Stimulated activated CD8-positive, alpha-beta memory T cell treated with anti-CD3 and anti-CD28 coated beads, Interleukin-15, amount 100 ng/mL, for 4 hours (primary cell): ENCODE data around the gene DELE1.
A peak's percentile ranks its signal among the peaks of the same experiment; 100 is the strongest.

Experiments used
- DNase-seq, 2 donors: peaks; one replicate each; pipeline ENCODE4 v3.0.0-alpha.2; 2020; ENCODE audit warnings: low read depth in 2 of 2

The DELE1 gene, protein sequence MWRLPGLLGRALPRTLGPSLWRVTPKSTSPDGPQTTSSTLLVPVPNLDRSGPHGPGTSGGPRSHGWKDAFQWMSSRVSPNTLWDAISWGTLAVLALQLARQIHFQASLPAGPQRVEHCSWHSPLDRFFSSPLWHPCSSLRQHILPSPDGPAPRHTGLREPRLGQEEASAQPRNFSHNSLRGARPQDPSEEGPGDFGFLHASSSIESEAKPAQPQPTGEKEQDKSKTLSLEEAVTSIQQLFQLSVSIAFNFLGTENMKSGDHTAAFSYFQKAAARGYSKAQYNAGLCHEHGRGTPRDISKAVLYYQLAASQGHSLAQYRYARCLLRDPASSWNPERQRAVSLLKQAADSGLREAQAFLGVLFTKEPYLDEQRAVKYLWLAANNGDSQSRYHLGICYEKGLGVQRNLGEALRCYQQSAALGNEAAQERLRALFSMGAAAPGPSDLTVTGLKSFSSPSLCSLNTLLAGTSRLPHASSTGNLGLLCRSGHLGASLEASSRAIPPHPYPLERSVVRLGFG

DNA sequence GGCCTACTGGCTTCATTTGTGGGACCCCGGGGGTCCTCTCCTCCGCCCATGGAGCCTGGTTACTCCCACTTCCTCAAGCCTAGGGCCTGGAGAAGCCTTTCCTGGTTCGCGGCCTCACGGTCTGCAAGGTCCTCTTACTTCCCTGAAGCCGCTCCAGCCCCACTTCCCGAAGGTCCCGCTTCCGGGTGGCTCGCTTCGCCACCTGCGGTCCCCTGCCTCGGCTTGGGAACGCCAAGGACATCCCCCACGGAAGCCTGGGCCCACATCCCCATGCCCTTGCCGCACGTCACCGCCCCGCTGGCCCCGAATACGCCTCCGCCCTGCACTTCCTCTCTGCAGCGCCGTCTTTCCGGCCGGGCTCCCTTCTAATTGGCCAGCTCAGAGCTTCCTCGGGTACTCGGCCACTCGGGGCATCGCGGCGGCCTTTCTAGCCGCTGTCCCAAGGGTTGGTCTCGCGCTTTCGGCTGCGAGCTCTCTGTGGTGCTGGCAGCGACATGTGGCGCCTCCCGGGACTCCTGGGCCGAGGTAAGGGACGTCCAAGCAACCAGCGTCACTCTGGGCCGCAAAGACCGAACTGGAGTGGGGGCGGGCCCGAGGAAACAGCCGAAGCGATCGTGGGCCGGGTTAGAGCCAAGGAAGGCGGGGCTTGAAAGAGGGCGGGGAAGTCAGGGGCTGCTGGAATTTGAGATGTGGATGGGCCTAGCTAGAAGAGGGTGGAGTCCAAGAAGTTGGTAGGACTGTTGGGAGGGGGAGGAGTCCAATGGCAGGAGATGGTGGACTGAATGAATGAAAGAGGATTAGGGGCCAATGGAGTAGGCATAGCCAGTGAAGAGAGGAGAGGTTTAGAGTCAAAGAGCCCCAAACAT lies at the start of gene DELE1:
DELE1 (plus strand) TSS at position 424 of the 866 bp plus-strand sequence; CDS start at position 495, 71 bp downstream.
- DNase-seq, result peak; percentile 80 to 89

DNA sequence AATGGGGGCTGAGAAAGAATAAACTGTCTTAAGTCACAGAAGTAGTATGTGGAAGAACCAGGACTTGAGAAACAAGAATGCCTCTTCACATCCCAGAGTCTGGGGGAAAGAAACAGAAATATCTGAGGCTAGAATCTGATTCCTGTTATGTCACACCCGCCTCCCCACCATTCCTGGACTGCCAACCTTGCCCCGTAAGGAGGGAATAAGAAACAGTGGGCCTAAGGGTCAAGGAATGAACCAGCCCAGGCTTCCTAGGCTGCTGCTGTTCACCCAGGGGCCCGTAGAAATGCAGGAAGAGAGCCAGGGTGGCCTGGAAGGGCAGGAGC lies 49.8 kb upstream of the DELE1 start:
- DNase-seq, result no peak

DNA sequence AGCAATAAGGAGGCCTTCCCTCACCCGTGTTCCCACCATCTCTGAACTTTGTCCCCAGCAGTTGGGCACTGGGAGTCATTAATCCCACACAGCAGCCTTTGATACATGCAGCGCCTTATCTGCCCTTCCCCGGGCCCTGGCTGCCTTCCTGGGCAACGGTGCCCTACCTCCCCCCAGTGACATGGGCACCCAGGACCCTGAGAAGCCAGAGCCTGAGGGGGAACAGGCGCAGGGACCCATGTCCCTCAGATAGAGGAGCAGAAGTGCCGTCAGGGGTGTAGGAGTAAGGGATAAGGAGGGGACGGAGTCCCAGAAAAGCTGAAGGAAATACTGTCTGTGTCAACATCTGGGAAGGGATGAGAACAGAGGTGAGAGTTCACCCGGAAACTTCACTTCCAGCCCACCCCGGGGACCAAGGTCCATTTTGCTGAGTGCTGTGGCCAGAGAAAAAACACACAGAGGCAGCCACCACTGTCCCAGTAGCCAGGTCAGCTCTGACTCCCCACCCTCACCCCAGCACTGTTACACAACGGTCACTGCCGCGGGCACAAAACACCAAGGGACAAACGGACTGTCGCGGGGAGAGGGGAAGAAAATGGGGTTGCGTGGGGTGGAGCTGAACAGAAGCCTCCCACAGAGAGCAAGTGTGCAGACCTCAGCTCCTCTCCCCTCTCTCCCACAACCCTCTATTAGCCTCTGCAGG lies 49.3 kb upstream of the DELE1 start:
- no peak for DNase-seq

DNA sequence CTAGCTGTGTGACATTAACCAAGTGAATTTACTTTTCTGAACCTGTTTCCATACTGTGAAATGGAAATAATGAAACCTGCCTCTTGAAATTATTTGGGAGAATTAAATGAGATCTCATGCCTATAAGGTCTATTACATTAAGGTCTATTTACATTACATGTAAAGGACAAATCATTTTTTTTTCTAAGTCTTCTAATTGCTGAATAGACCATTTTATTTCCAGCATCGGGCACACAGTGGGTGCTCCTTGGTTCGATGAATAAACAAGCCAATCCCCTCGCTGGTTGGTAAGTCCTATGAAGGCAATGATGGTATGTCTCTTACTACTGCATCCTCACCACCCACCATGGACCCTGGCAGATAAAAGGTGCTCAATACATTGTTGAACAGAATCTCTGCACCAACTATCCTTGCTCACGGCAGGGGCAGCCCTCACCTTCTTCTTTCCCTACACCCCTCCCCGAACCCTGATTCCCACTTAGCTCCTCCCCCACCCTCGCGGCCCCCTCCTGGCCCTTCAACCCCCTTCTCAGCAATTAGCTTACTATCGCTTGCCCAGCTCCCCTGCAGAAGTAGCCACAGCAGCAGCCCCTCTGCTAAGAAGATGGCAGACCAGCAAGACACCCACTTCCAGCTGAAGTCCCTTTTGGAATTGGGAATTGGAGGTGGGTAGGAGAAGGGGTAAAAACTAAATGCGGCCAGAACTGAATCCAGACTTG lies 48.5 kb upstream of the DELE1 start:
- DNase-seq, result no peak

DNA sequence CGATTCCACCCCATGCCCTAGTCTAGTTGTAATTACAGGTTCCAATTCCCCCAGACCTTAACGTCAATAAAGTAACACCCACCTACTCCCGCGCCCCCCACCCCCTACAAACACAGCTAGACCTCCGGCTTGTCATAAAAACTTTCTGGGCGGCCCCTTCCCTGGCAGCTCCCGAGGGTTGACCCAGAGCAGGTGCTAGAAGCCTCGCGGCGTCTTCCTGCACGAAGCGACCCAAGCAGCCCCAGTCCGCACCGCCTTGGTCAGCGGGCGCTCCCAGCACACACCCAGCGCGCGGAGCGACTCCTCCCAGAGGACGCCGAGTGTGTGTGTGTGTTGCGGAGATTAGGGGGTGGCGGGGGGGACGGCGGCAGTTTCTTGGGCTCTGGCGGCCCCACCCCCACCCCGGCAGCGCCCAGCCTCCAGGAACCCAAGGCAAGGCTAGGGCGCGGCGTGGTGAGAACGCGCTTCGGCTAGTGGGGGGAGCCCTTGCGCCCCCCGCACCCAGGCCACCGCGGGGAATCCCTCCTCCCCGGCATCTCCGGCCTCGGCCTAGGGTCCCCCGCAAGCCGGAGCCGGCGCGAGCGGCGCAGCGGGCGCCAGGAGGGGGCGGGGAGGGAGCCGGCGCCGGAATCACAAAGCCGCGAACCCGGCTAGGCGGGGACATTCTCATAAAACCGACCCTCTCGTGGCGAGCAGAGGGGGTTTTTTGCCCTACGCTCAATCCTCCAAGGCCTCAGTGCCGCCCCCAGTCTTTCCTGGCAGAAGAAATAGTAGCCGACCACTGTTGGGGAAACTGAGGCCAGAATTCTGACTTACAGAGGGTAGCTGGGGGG lies 47.7 kb upstream of the DELE1 start:
- no peak for DNase-seq

DNA sequence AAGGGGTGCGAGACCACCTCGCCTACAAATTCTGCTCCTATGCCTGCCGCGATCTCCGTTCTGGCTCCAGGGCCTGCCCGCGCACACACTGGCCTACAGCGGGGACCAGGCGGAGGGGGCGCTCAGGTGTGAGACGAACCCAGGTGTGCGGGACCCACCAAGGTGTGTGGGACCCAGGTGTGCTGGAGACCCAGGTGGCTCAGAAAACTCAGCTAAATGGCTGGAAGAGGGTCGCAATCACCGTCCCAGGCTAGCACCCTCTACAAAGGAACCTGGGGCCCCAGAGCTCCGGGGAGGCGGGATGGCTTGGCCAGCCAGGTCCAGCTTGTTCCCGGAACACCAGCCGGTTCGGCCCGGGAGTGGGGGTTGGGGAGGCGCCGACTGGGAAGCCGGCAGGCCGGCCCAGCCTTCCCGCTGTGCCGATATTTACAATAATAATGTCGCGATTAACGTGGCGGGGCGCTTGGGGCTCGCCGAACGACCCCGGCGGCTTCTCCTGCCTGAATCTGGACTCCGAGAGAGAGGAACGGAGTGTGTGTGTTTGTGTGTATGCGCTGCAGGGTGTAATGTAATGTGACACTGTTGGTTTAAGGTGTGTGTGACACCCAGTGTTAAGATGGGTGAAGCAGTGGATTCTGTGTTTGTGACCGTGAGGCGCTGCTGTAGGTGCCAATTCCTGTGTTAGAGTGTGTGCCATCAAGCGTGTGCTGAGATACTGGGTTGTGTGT lies 46.9 kb upstream of the DELE1 start:
- no peak for DNase-seq

DNA sequence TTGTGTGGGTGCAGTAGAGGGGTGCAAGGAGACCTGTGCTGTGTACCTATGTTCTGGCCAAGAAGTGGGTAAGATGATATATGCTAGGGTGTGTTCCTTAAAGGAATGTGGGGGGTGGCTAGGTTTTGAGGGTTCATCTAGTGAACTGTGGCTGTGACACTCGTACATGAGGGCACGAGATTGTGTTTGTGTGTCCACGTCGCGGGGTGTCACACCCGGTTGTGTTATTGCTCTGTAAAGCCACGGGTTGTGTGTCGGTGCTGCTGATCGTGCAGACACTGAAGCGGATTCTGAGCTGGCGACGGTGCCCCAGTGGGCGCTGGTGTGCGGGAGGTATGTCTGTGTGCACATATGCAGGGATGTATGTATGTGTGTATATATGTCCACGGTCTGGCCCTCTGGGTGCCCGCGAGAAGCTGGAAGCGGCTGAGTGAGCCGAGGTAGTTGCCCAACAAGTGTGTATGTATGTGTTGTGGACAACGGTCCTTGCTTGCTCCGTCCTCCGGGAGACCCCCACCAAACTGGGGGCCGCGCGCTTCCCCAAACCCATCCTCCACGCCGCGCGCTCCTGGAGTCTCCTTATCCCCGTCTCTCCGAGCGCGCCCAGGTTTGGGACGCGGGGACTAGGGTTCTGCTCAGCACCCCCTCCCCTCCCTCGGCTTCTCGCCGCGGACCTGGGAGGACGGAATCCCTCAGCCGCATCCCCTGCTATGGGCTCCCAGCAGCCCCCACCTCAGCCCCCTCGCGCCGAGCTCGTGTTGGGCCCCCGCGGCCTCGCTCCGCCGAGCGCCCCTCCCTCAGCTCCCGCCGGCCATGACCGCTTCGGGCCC lies 46.1 kb upstream of the DELE1 start:
- no peak for DNase-seq

DNA sequence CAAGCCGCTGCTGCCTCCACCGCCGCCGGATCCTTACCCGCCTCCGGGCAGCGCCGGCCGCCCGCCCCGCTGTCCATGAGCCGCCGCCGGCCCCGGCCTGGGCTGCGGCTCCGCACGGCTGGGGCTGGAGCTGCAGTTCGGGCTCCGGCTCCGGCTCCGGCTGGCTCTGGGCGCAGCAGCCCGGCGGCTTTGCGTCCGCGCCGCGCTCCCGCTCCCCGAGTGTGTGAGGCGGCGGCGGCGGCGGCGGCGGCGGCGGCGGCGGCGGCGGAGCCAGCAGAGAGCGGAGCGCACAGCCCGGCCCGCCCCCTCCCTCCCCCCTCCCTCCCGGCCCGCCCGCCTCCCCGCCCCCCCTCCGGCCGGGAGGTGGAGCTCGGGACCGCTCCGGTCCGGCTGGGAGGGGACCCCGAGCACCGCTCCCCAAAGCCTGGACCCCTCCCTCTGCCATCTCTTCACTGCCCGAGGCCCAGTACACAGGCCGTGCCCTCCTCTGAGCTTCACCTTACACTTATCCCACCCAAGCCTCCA lies 45.4 kb upstream of the DELE1 start, which contains the start of gene PCDH1:
PCDH1 (minus strand) TSS at position 225 of the 525 bp plus-strand sequence; CDS start at position 77, 148 bp downstream.
- no peak for DNase-seq

DNA sequence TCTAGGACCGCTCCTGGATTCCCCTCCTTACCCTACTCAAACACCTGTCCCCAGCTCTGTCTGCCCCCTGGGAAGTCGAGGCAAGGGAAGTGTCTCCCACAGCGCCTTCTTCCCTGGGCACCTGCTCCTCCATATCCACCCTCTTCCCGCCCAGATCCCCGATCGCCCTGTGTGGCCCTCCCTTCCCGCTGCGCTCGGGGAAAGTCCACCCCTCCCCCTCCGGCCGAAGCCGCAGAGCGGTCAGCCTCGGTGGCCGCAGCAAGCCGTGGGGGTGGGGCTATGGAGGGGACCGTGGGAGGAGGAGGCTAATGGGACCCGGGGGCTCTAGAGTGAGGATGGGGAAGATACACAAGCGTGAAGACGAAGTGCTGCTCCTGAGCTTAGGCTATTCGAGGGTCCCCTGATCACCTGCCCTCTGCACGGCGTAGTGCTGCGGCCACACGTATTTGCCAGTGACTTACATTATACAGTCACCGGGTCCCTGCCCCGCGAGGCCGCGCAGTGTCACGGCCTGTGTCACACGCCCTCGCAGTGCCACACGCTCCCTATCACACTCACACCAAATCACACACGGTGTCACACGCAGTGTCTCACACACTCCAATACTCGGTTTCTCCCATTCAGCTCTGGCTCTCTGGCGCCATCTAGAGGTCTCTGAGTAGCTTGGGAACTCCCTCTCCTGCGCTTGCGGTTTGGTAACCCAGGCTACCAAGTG lies 44.8 kb upstream of the DELE1 start:
- peak; percentile 67 to 85 for DNase-seq

DNA sequence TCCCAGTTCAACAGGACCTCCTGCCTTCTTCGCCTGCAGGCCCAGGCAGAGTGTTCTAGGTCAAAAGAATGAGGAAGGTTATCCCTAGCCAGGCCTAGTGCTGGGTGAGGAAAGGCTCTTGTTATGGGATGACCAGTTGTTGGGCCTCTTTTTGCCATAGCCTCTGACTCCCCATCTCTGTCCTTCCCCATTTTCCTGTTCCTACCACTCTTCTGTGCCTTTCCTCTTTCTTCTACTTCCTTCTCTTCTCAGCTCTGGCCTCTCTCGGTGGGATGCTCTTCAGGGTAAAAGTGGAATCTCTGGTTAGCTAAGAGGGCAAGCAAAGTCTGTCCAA lies 44.3 kb upstream of the DELE1 start:
- DNase-seq, result no peak

DNA sequence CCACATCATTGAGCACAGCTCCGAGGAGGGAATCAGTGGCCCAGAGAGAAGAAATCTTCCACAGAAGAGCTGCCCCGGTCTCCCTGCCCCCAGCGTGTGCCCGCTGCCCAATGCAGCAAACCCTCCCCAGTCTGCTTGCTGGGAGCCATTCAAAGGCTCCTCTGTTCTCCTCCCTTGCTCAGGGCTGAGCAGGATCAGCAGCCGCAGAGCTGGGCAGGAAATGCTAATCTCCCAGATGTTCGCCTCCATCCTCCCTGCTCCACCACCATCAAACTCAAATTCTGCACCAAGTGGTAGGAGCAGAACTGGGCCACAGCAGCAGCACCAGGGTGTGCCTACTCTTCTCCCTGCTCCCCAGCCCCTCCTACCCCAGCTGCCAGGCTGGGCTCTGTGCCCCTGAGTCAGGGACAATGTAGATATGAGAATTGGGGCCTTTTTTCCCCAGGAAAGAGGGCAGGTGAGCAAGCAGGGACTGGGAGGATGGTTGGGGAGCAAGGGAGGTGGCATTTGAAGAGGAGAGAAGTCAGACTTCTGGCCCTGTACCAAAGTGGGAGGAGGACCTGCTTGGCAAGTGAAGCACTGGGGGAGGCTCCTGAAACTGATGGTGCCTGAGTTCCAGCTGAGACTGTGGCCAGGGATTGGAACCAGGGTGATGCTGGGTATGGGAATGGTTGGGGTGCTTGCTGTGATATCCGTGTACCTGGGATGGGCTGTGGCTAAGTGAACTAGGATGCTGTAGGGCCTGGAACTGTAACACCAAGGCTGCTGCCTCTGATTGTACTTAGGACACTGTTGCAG lies 43.5 kb upstream of the DELE1 start:
- no peak for DNase-seq

DNA sequence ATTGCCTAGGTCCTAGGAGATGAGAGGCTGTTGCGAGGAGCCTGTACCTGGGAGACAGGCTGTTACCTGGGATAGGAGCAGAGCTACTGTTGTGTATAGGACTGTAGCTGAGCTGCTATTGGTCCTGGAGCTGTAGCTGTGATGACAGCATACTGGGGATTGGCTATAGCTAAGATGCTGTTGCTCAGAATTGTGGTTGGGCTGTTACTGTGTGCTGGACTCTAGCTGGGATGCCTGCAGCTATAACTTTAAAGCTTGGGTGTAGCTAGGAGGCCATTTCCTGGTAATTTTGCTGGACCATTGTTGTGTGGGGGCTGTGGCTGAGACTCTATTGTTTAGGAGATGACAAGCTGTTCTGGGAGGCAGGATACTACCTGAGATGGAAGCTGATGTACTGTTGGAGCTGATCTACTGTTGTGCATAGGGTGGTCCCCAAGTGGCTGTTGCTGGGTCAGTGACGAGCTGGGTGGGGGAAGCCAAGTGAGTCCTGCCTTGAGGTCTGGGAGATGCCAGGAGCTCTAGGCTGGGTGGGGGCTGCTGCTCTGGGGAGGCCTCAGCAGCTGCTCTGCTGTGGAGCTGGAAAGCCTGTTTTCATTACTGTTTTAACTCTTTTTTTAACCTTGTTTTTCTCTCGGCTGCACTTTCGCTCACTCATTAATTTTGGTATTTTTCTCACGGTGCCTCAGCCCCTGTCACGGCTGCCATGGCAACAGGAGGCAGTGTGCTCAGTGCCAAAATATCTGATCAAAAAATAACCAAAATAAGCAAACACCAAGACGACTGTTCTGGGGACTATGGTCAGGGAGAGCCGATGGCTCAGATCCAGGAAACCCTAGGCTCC lies 42.5 kb upstream of the DELE1 start:
- no peak for DNase-seq

DNA sequence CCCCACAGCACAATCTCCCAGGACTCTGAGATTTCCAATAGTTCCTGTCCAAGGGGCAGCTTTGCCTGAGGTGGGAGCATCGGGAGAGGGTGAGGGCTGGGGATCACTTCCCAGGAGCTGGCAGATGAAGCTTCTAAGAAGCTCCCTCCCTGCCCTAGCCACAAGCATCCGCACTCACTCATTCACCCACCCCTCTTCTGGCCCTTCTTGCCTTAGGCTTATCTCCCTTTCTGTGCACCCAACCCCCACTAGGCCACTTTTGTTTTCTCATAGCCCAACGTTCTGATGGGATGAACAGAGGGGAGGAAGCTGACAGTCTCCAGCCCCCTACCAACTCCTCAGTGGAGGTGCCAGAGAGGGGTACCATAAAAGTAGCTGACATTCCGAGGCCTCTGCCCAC lies 41.8 kb upstream of the DELE1 start:
- DNase-seq, result no peak

DNA sequence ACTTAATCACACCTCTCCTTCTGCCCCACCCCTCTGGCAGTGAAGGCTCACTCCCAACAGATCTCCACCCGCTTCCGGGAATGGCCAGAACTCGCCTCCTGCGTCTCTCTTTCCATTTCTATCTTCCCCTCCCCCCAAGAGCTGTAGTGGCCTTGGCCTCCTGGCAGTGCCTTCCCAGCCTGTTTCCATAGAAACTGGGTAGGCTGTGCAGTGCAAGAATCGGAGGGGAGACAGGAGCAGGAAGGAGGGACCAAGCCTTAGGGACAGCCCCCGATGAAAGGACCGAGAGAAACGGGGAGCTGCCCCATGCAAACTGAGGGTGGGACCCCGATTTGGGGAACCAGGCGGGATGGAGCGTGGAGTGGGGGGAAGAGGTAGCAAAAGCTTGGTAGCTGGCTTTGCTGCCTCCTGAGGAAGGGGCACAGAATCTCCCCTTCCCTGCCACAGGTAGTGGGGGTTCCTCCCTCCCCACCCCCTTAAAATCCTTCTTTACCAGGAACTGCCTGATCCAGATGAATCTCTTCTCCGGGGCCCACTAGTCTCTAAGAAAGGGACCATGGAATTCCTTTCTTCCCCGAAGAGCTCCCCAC lies 41.0 kb upstream of the DELE1 start:
- DNase-seq, result no peak

DNA sequence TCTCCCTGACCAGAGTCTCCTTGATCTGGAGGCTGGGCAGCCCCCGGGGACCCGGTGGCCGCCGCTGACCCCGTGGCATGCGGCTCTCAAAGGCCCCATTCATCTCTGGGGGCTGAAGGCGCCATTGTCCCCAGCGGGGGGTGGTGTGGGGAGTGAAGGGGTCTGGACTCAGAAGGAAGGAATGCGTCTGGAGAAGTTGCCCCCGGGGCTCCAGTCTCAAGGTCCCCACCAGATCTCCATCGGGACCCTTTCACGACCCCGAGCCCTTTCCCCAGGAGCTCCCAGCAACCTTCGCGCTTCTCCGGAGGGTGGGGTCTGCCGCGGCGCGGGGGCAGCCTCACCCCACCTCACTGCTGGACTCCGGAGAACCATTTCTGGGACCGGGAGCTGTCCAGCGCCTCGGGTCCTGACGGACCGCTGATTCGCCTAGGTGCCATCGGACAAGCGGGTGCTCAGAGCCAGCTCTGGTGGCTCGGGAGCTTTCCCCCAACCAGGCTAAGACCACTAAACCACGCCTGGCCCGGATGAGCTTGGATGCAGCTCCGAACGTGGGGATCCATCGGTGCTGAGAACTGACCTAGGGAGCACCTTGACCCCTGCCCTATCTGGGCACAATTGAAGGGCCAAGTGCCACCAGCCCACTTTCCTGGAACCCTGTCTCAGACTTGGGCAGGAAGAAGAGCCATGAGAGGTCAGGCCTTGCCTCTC lies 40.3 kb upstream of the DELE1 start:
- no peak for DNase-seq
